K562 (cell line): Measurements from ENCODE around the gene HELZ. TPM values are rescaled to one million over a fixed set of nuclear protein-coding genes. Genes with fewer than 3 reads are reported as not detected.

Experiments
- ATAC-seq: fragments of 200-7000 bp; cut with Tn5 transposase; 3 replicates; pipeline ENCODE4 v1.9.1; 2020; ENCODE audit warnings: moderate library complexity
- BruUV-seq: library from RNA; stranded (reverse); fragments of 400-500 nt; replicated peaks from 2 replicates; lab custom pipeline; 2021; lab: Mats Ljungman, UMichigan
- CTCF ChIA-PET: fragments of 300-600 bp; formaldehyde crosslinking; extraction: SDS; loops from one replicate; lab custom pipeline; 2021; ENCODE audit warnings: low intra/inter-chr PET ratio; lab: Yijun Ruan, JAX
- POLR2A ChIA-PET: fragments of 300-600, 350-650 bp; sonication (Branson Sonifier 250); formaldehyde crosslinking; extraction: SDS; loops from one replicate; lab custom pipeline; 2021; ENCODE audit warnings: antibody characterized with exemption, inconsistent platforms; lab: Yijun Ruan, JAX
- DNase-seq, 4 experiments: peaks; one replicate each; pipeline versions ENCODE4 v3.0.0 to v3.0.0-alpha.2; 2011 to 2018; ENCODE audit warnings: low spot score in 3 of 4, mixed read lengths in 3 of 4; ENCODE audit errors: extremely low read depth in 1 of 4
- FAIRE-seq: peaks from 2 replicates; lab custom pipeline; 2011; peaks lifted over from hg19 to GRCh38; lab: Jason Lieb, UNC
- H2AFZ ChIP-seq: 2 replicates; pipeline ENCODE4 v1.6.0; 2011; ENCODE audit warnings: low read depth, low read length, control low read depth, inconsistent platforms
- H3K27ac ChIP-seq: fragments of 200-600 bp; 3 replicates; pipeline ENCODE4 v1.8.0; 2011; ENCODE audit warnings: low read depth, mild to moderate bottlenecking, control low read depth, inconsistent platforms, low read length, moderate library complexity, mixed read lengths; ENCODE audit errors: extremely low read depth
- H3K27me3 ChIP-seq, 2 experiments: fragments of 300-600 bp in 1 of 2; 2 replicates in 1 of 2; 3 replicates in 1 of 2; pipeline versions ENCODE4 v1.6.0 to v1.8.0; 2011; ENCODE audit warnings: inconsistent platforms in 2 of 2, low read length in 2 of 2, mild to moderate bottlenecking in 1 of 2, mixed read lengths in 1 of 2, moderate library complexity in 1 of 2; ENCODE audit not compliant: control insufficient read depth in 2 of 2, insufficient read depth in 2 of 2
- H3K36me3 ChIP-seq: fragments of 300-600 bp; 3 replicates; pipeline ENCODE4 v1.8.0; 2011; ENCODE audit warnings: mild to moderate bottlenecking, low read length, inconsistent platforms; ENCODE audit not compliant: control insufficient read depth, insufficient read depth
- H3K4me1 ChIP-seq, 2 experiments: fragments of 200-600 bp in 1 of 2; replicated peaks in 1 of 2; 2 replicates in 1 of 2; 3 replicates in 1 of 2; pipeline versions ENCODE4 v1.5.1 to v1.8.0; 2011; ENCODE audit warnings: inconsistent platforms in 2 of 2, low read length in 2 of 2, mild to moderate bottlenecking in 1 of 2, mixed read lengths in 1 of 2, moderate library complexity in 1 of 2; ENCODE audit not compliant: control insufficient read depth in 2 of 2, insufficient read depth in 2 of 2
- H3K4me2 ChIP-seq: 2 replicates; pipeline ENCODE4 v1.6.1; 2011; ENCODE audit warnings: low read length, control low read depth, inconsistent platforms, mixed read lengths; ENCODE audit not compliant: insufficient read depth
- H3K4me3 ChIP-seq: fragments of 200-600 bp; sonication (generic), shearing (Covaris generic); 2 replicates; pipeline ENCODE4 v1.5.1; 2016; ENCODE audit warnings: control low read depth, inconsistent platforms
- H3K79me2 ChIP-seq: fragments of 200-600 bp; 3 replicates; pipeline ENCODE4 v1.8.0; 2011; ENCODE audit warnings: low read length, inconsistent platforms; ENCODE audit not compliant: control insufficient read depth, insufficient read depth
- H3K9ac ChIP-seq, 2 experiments: 2 replicates each; pipeline versions ENCODE4 v1.6.0 to v1.6.1; 2011; ENCODE audit warnings: low read depth in 2 of 2, low read length in 2 of 2, control low read depth in 1 of 2, inconsistent platforms in 1 of 2, mild to moderate bottlenecking in 1 of 2, mixed read lengths in 1 of 2; ENCODE audit not compliant: insufficient read depth in 1 of 2
- H3K9me1 ChIP-seq: one replicate; pipeline ENCODE4 v1.6.0; 2011; ENCODE audit warnings: inconsistent platforms, mild to moderate bottlenecking, low read length, moderate library complexity; ENCODE audit not compliant: control insufficient read depth, insufficient read depth
- H3K9me3 ChIP-seq: replicated peaks from 2 replicates; pipeline ENCODE4 v1.5.1; 2011; ENCODE audit warnings: low read depth, low read length, inconsistent platforms; ENCODE audit not compliant: control insufficient read depth, insufficient read depth
- H4K20me1 ChIP-seq: replicated peaks from 2 replicates; pipeline ENCODE4 v1.6.1; 2011; ENCODE audit warnings: low read length, inconsistent platforms, mixed read lengths; ENCODE audit not compliant: control insufficient read depth, insufficient read depth
- AFF4 ChIP-seq: sonication (generic); formaldehyde crosslinking; IDR thresholded peaks from 2 replicates; pipeline ENCODE4 v1.8.0; 2023; ENCODE audit warnings: mild to moderate bottlenecking, missing genetic modification reagents
- HMGXB4 ChIP-seq: sonication (generic); formaldehyde crosslinking; IDR thresholded peaks from 2 replicates; pipeline ENCODE4 v1.8.1; 2023; ENCODE audit warnings: mild to moderate bottlenecking, missing genetic modification reagents
- RBM25 ChIP-seq: fragments of 200-400 bp; formaldehyde crosslinking; IDR thresholded peaks from 2 replicates; pipeline ENCODE4 v1.6.1; 2018; ENCODE audit warnings: low read length, low read depth, moderate library complexity; ENCODE audit not compliant: severe bottlenecking
- ZNF212 ChIP-seq: fragments of 450-650 bp; formaldehyde crosslinking; IDR thresholded peaks from 2 replicates; pipeline ENCODE4 v1.4.0; 2020; ENCODE audit warnings: mild to moderate bottlenecking
- ZNF764 ChIP-seq: fragments of 250-450 bp; sonication (Bioruptor Pico); IDR thresholded peaks from 2 replicates; pipeline ENCODE4 v1.4.0; 2020; ENCODE audit warnings: low read depth, mild to moderate bottlenecking, moderate library complexity
- in situ Hi-C: fragments of 300-500 bp; cut with MboI; formaldehyde crosslinking; loops from 4 replicates; pipeline ENCODE4 v1.15.0; 2018; ENCODE audit warnings: inconsistent platforms, mixed read lengths
- intact Hi-C: fragments of 100-400 bp; cut with micrococcal nuclease; formaldehyde crosslinking; loops from 2 replicates; pipeline ENCODE4 v1.14.2; 2022
- polyA plus RNA-seq, 8 experiments: library from polyadenylated mRNA; depleted of rRNA in 4 of 8; stranded (reverse) in 5 of 8; unstranded in 3 of 8; fragments of >200 nt; fragmentation: Nextera tagmentation in 2 of 8; fragmentation: Illumina TruSeq in 1 of 8; extraction: Ambion mirVana in 2 of 8; extraction: Trizol in 1 of 8; gene quantifications; 2 replicates each; pipeline versions ENCODE4 v1.2.1 to v1.2.3, GENCODE V29; 2011 to 2014; ENCODE audit warnings: inconsistent platforms in 1 of 8, missing spikeins in 1 of 8
- total RNA-seq, 7 experiments: library from RNA; depleted of rRNA in 6 of 7; stranded (reverse); fragments of >200 nt in 6 of 7; fragmentation: Illumina TruSeq in 2 of 7; extraction: Trizol in 2 of 7; gene quantifications; 2 replicates each; pipeline versions ENCODE4 v1.2.1 to v1.2.3, GENCODE V29; 2011 to 2021; ENCODE audit warnings: low replicate concordance in 1 of 7

Gene HELZ
- total and polyA plus RNA-seq, 9 of the 15 experiments (the other 6 are each of a cell fraction or from before 2014, with no cell fraction given) = 5.2 to 39.8 (median 17.3) TPM

GRCh38 chr17:67124450-67125148 is 120.4 kb downstream of the HELZ start (continued):
- no peak for TF ChIP-seq AFF4 (CRISPR knock-in tag)
- no peak for TF ChIP-seq ZNF212 (CRISPR knock-in tag)
- TF ChIP-seq ZNF764 (CRISPR knock-in tag) = no peak

GRCh38 chr17:67123699-67124098 is 121.3 kb downstream of the HELZ start:
- intact Hi-C loops (no loop called here), in situ Hi-C loops (no loop called here)
- 0 out of 2 replicates have a peak, but pooled peaks cover 3% of the 10 kb centered on the region for H4K20me1 ChIP-seq
- H2AFZ ChIP-seq = no peak overlapping the region
- no peaks in the 10 kb centered on the region for H3K9me1 ChIP-seq
- BruUV-seq = no TSS peak
- H3K36me3 ChIP-seq = peaks cover 54% of the 10 kb centered on the region
- H3K4me2 ChIP-seq = no peak overlapping the region
- H3K79me2 ChIP-seq = no peaks in the 10 kb centered on the region
- H3K9me3 ChIP-seq = no peaks in the 10 kb centered on the region
- H3K27me3 ChIP-seq = no peaks in the 10 kb centered on the region
- ChIA-PET CTCF (no interaction called here), POLR2A (no interaction called here)
- H3K9ac ChIP-seq = no peak overlapping the region
- TF ChIP-seq HMGXB4 = no peak
- TF ChIP-seq RBM25 = no peak
- H3K27ac ChIP-seq = no peak overlapping the region
- FAIRE-seq (no peak), ATAC-seq (no peak), DNase-seq (no peak)
- H3K4me3 ChIP-seq = no peak overlapping the region
- no peaks in the 10 kb centered on the region for H3K4me1 ChIP-seq
